Aorta (tissue), 5 donors: ENCODE measurements around the gene ZBTB5. TPM values are rescaled to one million over a fixed set of nuclear protein-coding genes. Genes with fewer than 3 reads are reported as not detected.

Experiments used
- ATAC-seq: fragments of 200-7000 bp; cut with Tn5 transposase; one replicate; pipeline ENCODE4 v1.9.1; 2022; ENCODE audit warnings: moderate library complexity; ENCODE audit not compliant: low FRiP score
- DNase-seq, 2 donors: peaks; one replicate each; pipeline ENCODE4 v3.0.0-alpha.2; 2020
- H3K27ac ChIP-seq, 2 donors: one replicate each; pipeline ENCODE4 v1.5.1; 2013; ENCODE audit warnings: low read length in 2 of 2, mild to moderate bottlenecking in 2 of 2, moderate library complexity in 2 of 2, control low read depth in 1 of 2, inconsistent platforms in 1 of 2, low read depth in 1 of 2
- H3K27me3 ChIP-seq, 2 donors: one replicate each; pipeline ENCODE4 v1.6.1; 2013; ENCODE audit warnings: control low read depth in 1 of 2, low read length in 1 of 2, mild to moderate bottlenecking in 1 of 2, moderate library complexity in 1 of 2; ENCODE audit not compliant: insufficient read depth in 2 of 2, control insufficient read depth in 1 of 2
- H3K36me3 ChIP-seq, 2 donors: one replicate each; pipeline ENCODE4 v1.6.1; 2013; ENCODE audit warnings: control low read depth in 1 of 2, low read length in 1 of 2, mild to moderate bottlenecking in 1 of 2; ENCODE audit not compliant: insufficient read depth in 2 of 2, control insufficient read depth in 1 of 2
- H3K4me1 ChIP-seq, 2 donors: one replicate each; pipeline ENCODE4 v1.6.1; 2013; ENCODE audit warnings: low read length in 2 of 2, control low read depth in 1 of 2, mild to moderate bottlenecking in 1 of 2, moderate library complexity in 1 of 2; ENCODE audit not compliant: insufficient read depth in 2 of 2, control insufficient read depth in 1 of 2
- H3K4me3 ChIP-seq, 2 donors: one replicate each; pipeline ENCODE4 v1.5.1; 2013; ENCODE audit warnings: low read length in 2 of 2, control low read depth in 1 of 2, mild to moderate bottlenecking in 1 of 2
- H3K9me3 ChIP-seq: one replicate; pipeline ENCODE4 v1.6.1; 2013; ENCODE audit warnings: mild to moderate bottlenecking, low read length; ENCODE audit not compliant: control insufficient read depth
- WGBS, 2 donors: extraction: QIAGEN DNeasy Blood & Tissue Kit; methylation state at CpG; one replicate each; pipeline ENCODE4 v1.1.7; 2013; 5-methylcytosine and 5-hydroxymethylcytosine counted together
- intact Hi-C, 2 donors: fragments of 100-400 bp; cut with DNase I; formaldehyde crosslinking; loops; one replicate each; pipeline versions ENCODE4 v1.14.2 to v1.15.0; 2022
- polyA plus RNA-seq, 2 donors: library from polyadenylated mRNA; stranded (reverse); fragments of 200-250 nt; gene quantifications; one replicate each; pipeline ENCODE4 v1.2.3, GENCODE V29; 2013
- total RNA-seq, 2 donors: library from RNA; stranded (reverse); fragmentation: NEBNext Ultra II Directional; extraction: Animal tissue kit (Norgen Biotek cat#: 25700); gene quantifications; one replicate each; pipeline ENCODE4 v1.2.1, GENCODE V29; 2021
- donor health status: healthy with polysubstance abuse.
- donor health status: Bipolar disorder and iron deficiency.
- donor health status: DM: no; HTN: no; CAD: no.
- donor health status: DM: no; HTN: no; CAD: no.
- donor health status: DM: yes; HTN: yes; CAD: no.

ZBTB5 gene
- total and polyA plus RNA-seq, 4 donors: 2.4 to 11.4 (median 9.4) TPM

GRCh38 chr9:37451628-37452027 lies 13.6 kb downstream of the ZBTB5 start:
- intact Hi-C loops: no loop called here
- DNase-seq (no peak), ATAC-seq (no peak)
- Histone ChIP-seq H3K27me3 (no peaks in the 10 kb centered on the region), H3K36me3 (peaks cover 0 to 4% of the 10 kb centered on the region in 2 donors), H3K4me3 (no peak overlapping the region), H3K27ac (no peak overlapping the region), H3K9me3 (no peaks in the 10 kb centered on the region), H3K4me1 (peaks cover 2 to 5% of the 10 kb centered on the region in 2 donors)
- WGBS, 2 donors: 80 to 83% methylated on average over 3 of the region's 3 CpGs

GRCh38 chr9:37449862-37450632 lies 15.2 kb downstream of the ZBTB5 start:
- Histone ChIP-seq H3K4me1 (peaks cover 2 to 5% of the 10 kb centered on the region in 2 donors), H3K27ac (no peak overlapping the region), H3K4me3 (no peak overlapping the region), H3K36me3 (peaks cover 0 to 4% of the 10 kb centered on the region in 2 donors), H3K27me3 (no peaks in the 10 kb centered on the region), H3K9me3 (no peaks in the 10 kb centered on the region)
- intact Hi-C loops: no loop called here
- 88 to 90% methylated on average over 12 of the region's 12 CpGs for WGBS, 2 donors
- ATAC-seq (no peak), DNase-seq (no peak)

GRCh38 chr9:37447111-37447510 lies 18.1 kb downstream of the ZBTB5 start:
- H3K9me3 ChIP-seq: no peaks in the 10 kb centered on the region
- intact Hi-C loops: no loop called here
- H3K27me3 ChIP-seq: no peaks in the 10 kb centered on the region
- H3K36me3 ChIP-seq: peaks cover 1 to 4% of the 10 kb centered on the region in 2 donors
- peaks cover 2 to 5% of the 10 kb centered on the region in 2 donors for H3K4me1 ChIP-seq
- ATAC-seq (no peak), DNase-seq (no peak)
- no peak overlapping the region for H3K4me3 ChIP-seq
- no peak overlapping the region for H3K27ac ChIP-seq

GRCh38 chr9:37446401-37446800 lies 18.8 kb downstream of the ZBTB5 start:
- whole genome bisulfite sequencing, 2 donors: 87 to 92% methylated on average over 4 of the region's 4 CpGs
- H3K4me3 ChIP-seq: no peak overlapping the region
- intact Hi-C loops: no loop called here
- H3K9me3 ChIP-seq: no peaks in the 10 kb centered on the region
- H3K36me3 ChIP-seq: peaks cover 4 to 6% of the 10 kb centered on the region in 2 donors
- DNase-seq (no peak), ATAC-seq (no peak)
- H3K27ac ChIP-seq: no peak overlapping the region
- H3K27me3 ChIP-seq: no peaks in the 10 kb centered on the region
- peaks cover 2 to 5% of the 10 kb centered on the region in 2 donors for H3K4me1 ChIP-seq

GRCh38 chr9:37445832-37446231 lies 19.4 kb downstream of the ZBTB5 start:
- ATAC-seq (no peak), DNase-seq (no peak)
- Histone ChIP-seq H3K4me1 (peaks cover 0 to 5% of the 10 kb centered on the region in 2 donors), H3K27ac (no peak overlapping the region), H3K4me3 (no peak overlapping the region), H3K9me3 (no peaks in the 10 kb centered on the region), H3K27me3 (no peaks in the 10 kb centered on the region), H3K36me3 (peaks cover 7 to 10% of the 10 kb centered on the region in 2 donors)
- intact Hi-C loops: no loop called here
- 86 to 96% methylated on average over 6 of the region's 6 CpGs for WGBS, 2 donors

- intact Hi-C loops: no loop called here
- no peak overlapping the region for H3K4me3 ChIP-seq
- WGBS, 2 donors: 77 to 84% methylated on average over 2 of the region's 2 CpGs
- H3K27me3 ChIP-seq: no peaks in the 10 kb centered on the region
- no peaks in the 10 kb centered on the region for H3K9me3 ChIP-seq
- DNase-seq (no peak), ATAC-seq (no peak)
- H3K36me3 ChIP-seq: peaks cover 10 to 17% of the 10 kb centered on the region in 2 donors
- peaks cover 0 to 5% of the 10 kb centered on the region in 2 donors for H3K4me1 ChIP-seq
- no peak overlapping the region for H3K27ac ChIP-seq
Measured at GRCh38 chr9:37444890-37445289, 20.4 kb downstream of the ZBTB5 start.

- Histone ChIP-seq H3K27ac (no peak overlapping the region), H3K4me3 (no peak overlapping the region), H3K36me3 (peaks cover 9 to 17% of the 10 kb centered on the region in 2 donors), H3K27me3 (no peaks in the 10 kb centered on the region), H3K9me3 (no peaks in the 10 kb centered on the region), H3K4me1 (peaks cover 0 to 5% of the 10 kb centered on the region in 2 donors)
- intact Hi-C loops: no loop called here
- DNase-seq (no peak), ATAC-seq (no peak)
- 90 to 97% methylated on average over 5 of the region's 5 CpGs for WGBS, 2 donors
Measured at GRCh38 chr9:37443566-37443965, 21.7 kb downstream of the ZBTB5 start.

- no peak for DNase-seq
- no peak overlapping the region for H3K27ac ChIP-seq
- no peaks in the 10 kb centered on the region for H3K4me1 ChIP-seq
- intact Hi-C loops: no loop called here
- no peaks in the 10 kb centered on the region for H3K27me3 ChIP-seq
- whole genome bisulfite sequencing, 2 donors: 82 to 86% methylated on average over 2 of the region's 2 CpGs
- ATAC-seq: no peak
- no peaks in the 10 kb centered on the region for H3K9me3 ChIP-seq
- peaks cover 9 to 19% of the 10 kb centered on the region in 2 donors for H3K36me3 ChIP-seq
- no peak overlapping the region for H3K4me3 ChIP-seq
Measured at GRCh38 chr9:37442556-37442955, 22.7 kb downstream of the ZBTB5 start.

GRCh38 chr9:37441776-37442370 lies 23.4 kb downstream of the ZBTB5 start:
- ATAC-seq: no peak
- peaks cover 9 to 20% of the 10 kb centered on the region in 2 donors for H3K36me3 ChIP-seq

More at GRCh38 chr9:37441776-37442370, 23.4 kb downstream of the ZBTB5 start:
- Histone ChIP-seq H3K4me3 (no peak overlapping the region), H3K27ac (no peak overlapping the region), H3K27me3 (no peaks in the 10 kb centered on the region), H3K4me1 (no peaks in the 10 kb centered on the region), H3K9me3 (no peaks in the 10 kb centered on the region)
- whole genome bisulfite sequencing, 2 donors: 92 to 93% methylated on average over 21 of the region's 21 CpGs
- intact Hi-C loops: no loop called here
- DNase-seq: no peak
